AG10803 (cell line): ENCODE results near the gene SMYD3.

Experiments
- DNase-seq: peaks from one replicate; pipeline ENCODE4 v3.0.0; 2010; ENCODE audit warnings: low read depth
- H3K4me3 ChIP-seq: 2 replicates; pipeline ENCODE4 v1.5.1; 2011; ENCODE audit warnings: mild to moderate bottlenecking, low read length, control low read depth
- CTCF ChIP-seq: conservative IDR thresholded peaks from 2 replicates; pipeline ENCODE4 v1.5.1; 2011; ENCODE audit warnings: mild to moderate bottlenecking, low read length, control low read depth, inconsistent platforms

The SMYD3 gene

DNA sequence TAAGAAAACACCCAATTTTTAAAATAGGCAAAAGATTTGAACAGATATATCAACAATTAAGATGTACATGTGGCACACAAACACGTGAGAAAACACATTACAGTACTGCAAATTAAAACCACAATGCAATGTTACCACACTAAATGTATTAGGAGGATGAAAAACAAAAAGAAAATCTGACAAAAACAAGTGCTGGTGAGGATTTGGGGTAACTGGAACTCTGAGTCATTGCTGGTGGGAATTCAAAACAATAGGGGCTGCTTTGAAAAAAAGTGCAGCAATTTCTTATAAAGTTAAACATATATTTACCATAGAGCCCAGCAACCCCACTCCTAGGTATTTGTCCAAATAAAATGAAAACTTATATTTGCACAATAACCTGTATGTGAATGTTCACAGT is 614.1 kb downstream of the SMYD3 start:
- no peak for DNase-seq
- no peak overlapping the region for H3K4me3 ChIP-seq
- TF ChIP-seq CTCF = no peak

GRCh38 chr1:245888809-245889208 is 618.3 kb downstream of the SMYD3 start:
- no peak overlapping the region for H3K4me3 ChIP-seq
- TF ChIP-seq CTCF = peak; percentile 41
- DNase-seq = peak; percentile 23

DNA sequence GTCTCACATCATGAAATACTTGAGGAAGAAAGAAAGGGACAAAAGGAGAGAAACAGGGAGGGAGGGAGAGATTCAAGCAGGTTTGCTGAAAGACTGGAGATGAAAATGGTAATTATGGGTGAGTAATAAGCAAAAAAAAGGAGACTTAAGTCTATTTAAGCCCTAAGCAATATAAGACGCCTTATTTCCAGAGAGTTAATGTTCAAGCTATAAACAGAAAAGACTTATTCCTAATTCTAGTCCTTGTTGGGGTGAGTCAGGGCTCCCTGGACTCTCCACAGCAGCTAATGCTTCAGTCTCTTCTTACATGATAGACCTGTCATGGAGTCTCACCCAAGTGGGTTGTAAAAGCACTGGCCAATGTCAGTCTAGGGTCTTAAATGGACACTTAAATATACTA is 619.2 kb downstream of the SMYD3 start:
- no peak for TF ChIP-seq CTCF
- no peak overlapping the region for H3K4me3 ChIP-seq
- DNase-seq = no peak

DNA sequence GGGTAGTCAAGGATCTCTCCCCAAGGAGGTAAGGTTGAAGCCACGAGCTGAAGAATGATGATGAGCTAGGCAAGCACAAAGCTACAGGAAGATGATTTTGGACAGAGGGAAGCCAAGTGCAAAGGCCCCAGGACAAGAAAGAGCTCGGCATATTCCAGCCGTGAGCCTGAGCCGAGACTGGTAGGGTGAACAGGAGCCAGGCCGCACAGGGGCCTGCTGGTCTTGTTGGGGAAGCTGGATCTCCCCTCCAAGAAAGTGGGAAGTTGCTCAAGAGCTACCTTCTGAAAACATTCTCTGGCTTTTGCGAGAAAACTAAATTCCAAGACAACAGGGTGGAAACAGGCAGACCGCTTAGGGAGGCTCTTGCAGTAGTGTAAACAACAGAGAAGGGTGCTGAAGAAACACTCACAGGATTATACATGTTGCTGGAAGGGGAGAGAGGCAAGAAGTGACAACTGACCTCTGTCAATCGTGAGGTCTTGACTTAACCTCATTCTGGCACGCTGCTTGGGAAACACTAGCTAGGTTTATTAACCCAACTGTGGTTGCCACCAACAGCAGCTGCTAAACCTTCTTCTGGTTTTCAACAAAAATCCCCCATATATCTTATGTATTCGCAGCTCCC is 625.2 kb downstream of the SMYD3 start:
- DNase-seq = no peak
- H3K4me3 ChIP-seq = no peak overlapping the region
- no peak for TF ChIP-seq CTCF

- TF ChIP-seq CTCF = no peak
- H3K4me3 ChIP-seq = no peak overlapping the region
- peak; percentile 93 for DNase-seq
Measured at GRCh38 chr1:245880754-245881403, 626.2 kb downstream of the SMYD3 start.

- no peak for TF ChIP-seq CTCF
- H3K4me3 ChIP-seq = no peak overlapping the region
- DNase-seq = no peak
Measured at GRCh38 chr1:245879091-245879490, 628.0 kb downstream of the SMYD3 start.

- DNase-seq = no peak
- TF ChIP-seq CTCF = no peak
- H3K4me3 ChIP-seq = no peak overlapping the region
Measured at GRCh38 chr1:245878585-245878984, 628.5 kb downstream of the SMYD3 start.
